ENCODE results near the gene ITGA11.

ITGA11 gene

DNA sequence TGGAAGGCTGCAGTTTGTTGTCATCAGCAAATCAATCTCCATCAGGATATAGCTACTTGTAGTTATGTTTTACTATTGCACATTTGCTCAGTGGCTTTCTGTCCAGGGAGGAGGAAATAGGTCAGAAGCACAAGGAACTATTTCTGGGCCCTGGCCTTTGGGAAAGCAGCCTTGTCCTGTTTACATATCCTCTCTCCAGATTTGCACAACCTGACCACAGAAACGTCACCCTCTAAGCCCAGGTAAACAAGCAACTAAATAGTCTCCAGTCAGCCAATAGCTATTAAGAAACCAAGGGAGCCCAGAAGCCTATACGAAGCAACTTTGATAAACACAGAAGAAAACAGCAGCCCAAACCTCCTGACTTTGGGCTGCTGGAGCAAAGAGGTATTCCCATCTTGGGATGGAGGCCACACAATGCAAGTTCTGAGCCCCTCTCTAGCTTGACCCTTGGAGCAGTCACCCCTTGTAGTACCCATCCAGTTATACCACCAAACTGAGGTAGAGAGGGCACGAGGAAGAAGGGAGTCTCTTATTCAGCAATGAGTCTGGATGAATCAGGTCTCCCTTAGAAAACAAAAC lies 156.7 kb downstream of the ITGA11 start:
- in situ Hi-C loops (cut with HindIII; ENCODE audit: low pct_unique_long_range_greater_than_20kb, low sequenced_read_pairs), result no loop called here
- DNase-seq (ENCODE audit: low read depth in 1 of 2, low spot score in 1 of 2), result peak; percentile 78 to 97
- TF ChIP-seq JUND (IDR thresholded peaks at IDR 0.05; ENCODE audit: low read depth), result peak; percentile 79; the same call in 1 of the 2 replicates

DNA sequence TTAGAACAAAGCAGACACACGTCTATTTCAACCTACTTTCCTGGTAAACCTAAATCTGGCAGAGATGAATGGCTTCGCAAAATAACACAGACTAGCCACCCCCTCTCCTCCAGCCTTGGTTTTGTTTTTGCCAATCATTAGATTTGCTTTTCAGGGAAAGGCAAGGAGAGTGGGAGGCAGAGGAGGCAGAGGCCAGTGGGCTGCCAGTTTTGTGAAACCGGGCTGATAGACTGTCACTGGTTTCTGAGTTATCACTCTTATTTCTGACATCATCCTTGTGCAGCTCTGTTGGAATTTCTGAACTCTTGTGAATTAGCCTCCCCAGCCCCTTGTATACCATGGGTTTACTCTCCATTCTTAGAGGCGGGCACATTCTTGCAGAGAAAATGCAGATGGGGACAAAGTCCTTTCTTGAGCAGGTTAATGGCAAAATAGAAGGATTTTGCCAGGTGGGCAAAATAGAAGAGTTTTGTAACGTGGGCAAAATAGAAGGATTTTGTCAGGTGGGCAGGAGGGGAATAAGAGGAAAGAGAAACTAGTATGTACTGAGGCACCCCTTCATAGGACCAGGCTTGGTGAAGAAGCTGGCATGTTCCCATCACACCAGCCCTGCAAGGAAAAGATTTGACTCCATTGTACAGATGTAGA lies 157.6 kb downstream of the ITGA11 start:
- DNase-seq (ENCODE audit: low read depth in 1 of 2, low spot score in 1 of 2), result no peak
- in situ Hi-C loops (cut with HindIII; ENCODE audit: low pct_unique_long_range_greater_than_20kb, low sequenced_read_pairs), result no loop called here
- no peak for TF ChIP-seq JUND (IDR thresholded peaks at IDR 0.05; ENCODE audit: low read depth)

DNA sequence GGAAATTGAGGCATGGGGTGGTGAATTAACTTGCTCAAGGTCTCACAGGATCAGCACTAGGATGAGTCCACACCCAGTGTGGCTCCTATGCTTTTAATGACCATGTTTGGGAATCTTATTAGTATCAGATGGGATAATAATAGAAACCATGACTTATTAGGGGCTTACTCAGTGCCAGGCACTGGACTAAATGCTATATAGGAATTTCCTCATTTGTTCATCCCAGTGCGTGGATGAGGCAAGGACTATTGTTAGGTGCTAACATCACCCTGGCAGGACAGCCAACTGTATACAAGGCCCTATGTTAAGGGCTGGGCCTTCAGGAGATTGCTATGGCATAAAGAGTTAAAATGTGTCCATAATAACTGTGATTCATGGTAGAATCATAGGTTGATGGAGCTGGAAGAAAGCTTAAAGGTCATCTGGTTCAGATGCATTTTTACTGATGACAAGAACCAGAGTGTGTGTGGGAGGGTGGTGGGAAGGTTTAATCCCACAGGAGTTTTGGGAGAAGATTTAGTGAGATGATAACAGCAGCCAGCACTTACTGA lies 159.2 kb downstream of the ITGA11 start:
- in situ Hi-C loops (cut with HindIII; ENCODE audit: low pct_unique_long_range_greater_than_20kb, low sequenced_read_pairs), result no loop called here
- no peak for TF ChIP-seq JUND (IDR thresholded peaks at IDR 0.05; ENCODE audit: low read depth)
- no peak for DNase-seq (ENCODE audit: low read depth in 1 of 2, low spot score in 1 of 2)

DNA sequence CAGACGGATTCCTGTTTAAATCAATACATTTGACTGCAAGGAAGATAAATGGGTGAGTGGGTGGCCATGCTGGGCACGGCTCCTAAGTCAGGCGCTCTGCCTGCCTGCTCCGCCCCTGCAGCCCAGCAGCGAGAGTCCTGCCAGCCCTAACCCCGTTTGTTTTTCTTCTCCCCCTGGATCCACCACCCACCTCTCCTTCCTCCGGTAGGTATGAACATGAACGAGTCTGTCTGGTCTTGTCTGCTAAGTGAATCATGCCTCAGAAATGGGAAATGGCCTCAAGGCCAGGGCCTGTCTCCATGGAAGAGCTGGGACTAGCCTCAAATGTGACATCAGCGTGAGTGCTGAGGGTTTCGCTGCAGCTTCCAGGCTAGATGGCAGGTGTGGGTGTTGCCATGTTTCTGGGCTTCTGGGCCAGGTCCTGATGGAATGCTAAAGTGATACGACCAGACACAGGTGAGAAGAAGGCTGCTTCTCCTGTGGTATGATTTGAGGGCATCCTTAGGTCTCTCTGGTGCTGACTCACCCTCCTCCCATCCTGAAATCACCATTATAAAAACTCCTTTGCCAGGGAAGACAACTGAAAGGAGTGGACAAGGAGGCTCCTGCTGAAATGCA lies 160.0 kb downstream of the ITGA11 start:
- TF ChIP-seq JUND (IDR thresholded peaks at IDR 0.05; ENCODE audit: low read depth), result peak; percentile 64; the same call in 1 of the 2 replicates
- in situ Hi-C loops (cut with HindIII; ENCODE audit: low pct_unique_long_range_greater_than_20kb, low sequenced_read_pairs), result no loop called here
- peak; percentile 24 to 93 for DNase-seq (ENCODE audit: low read depth in 1 of 2, low spot score in 1 of 2)

DNA sequence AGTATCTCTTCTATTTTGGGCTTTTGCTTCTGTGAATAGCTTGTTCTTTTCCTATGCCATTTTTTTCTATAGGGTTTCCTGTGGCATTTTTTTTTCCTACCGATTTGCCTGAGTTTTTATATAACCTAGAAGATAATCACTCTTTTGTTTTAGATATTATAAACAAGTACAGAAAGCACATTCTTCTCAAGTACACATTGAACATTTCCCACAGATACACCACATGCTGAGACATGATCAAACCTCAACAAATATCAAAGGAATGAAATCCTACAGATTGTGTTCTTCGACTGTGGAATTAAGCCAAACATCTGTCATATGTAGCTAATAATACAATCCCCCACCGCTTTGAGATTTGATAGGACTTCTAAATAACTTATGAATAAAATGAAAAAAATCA lies 163.6 kb downstream of the ITGA11 start:
- in situ Hi-C loops (cut with HindIII; ENCODE audit: low pct_unique_long_range_greater_than_20kb, low sequenced_read_pairs), result no loop called here
- no peak for DNase-seq (ENCODE audit: low read depth in 1 of 2, low spot score in 1 of 2)

DNA sequence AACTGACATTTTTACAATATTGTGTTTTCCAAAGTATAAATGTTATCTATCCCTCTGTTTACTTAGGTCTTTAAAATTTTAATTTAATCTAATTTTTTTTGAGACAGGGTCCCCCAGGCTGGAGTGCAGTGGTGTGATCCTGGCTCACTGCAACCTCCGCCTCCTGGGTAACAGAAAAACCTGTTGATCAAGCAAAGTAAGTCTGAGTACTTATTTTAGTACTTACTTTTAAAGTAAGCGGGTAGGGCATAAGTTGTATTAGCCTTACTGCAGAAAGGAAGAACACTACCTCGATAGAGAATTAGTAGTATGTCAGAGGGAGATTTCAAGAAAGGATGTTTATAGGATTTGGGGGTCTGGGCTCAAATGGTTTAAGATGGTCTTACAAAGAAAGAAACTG lies 166.3 kb downstream of the ITGA11 start:
- in situ Hi-C loops (cut with HindIII; ENCODE audit: low pct_unique_long_range_greater_than_20kb, low sequenced_read_pairs), result no loop called here
- DNase-seq (ENCODE audit: low read depth in 1 of 2, low spot score in 1 of 2), result peak in 1 of 2 experiments; percentile 37
- no peak for TF ChIP-seq JUND (IDR thresholded peaks at IDR 0.05; ENCODE audit: low read depth)

More for the DNA sequence above, 163.6 kb downstream of the ITGA11 start:
- no peak for TF ChIP-seq JUND (IDR thresholded peaks at IDR 0.05; ENCODE audit: low read depth)

DNA sequence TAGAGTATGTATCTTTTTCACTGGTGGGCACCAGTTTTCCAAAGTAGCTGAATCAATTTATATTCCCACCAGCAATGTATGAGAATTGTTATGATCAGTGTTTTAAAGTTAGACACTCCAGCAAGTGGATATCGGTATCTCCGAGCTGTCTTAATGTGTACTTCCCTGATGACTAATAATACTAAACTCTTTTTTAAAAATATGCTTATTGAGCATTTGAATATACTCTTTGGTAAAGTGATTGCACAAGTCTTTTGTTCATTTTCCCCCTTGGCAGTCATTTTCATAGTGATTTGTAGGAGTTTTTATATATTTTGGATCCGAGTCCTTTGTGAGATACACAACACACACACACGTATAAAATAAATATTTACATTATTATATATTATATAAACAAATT lies 166.9 kb downstream of the ITGA11 start:
- no peak for TF ChIP-seq JUND (IDR thresholded peaks at IDR 0.05; ENCODE audit: low read depth)
- DNase-seq (ENCODE audit: low read depth in 1 of 2, low spot score in 1 of 2), result no peak
- in situ Hi-C loops (cut with HindIII; ENCODE audit: low pct_unique_long_range_greater_than_20kb, low sequenced_read_pairs), result no loop called here

DNA sequence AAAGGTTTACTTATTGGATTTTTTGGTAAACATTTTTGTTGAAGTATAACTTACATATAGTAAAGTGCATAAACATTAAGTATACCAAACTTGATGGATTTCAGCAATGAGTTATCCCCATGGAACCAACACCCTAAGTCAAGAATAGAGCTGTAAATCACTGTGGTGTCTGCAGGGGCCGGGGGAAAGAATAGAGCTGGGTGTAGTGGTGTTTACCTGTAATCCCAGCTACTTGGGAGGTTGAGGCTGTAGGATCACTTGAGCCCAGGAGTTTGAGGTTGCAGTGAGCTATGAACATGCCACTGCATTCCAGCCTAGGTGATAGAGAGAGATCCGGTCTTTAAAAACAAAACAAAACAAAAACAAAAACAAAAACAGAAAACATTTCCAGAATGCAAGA lies 167.7 kb downstream of the ITGA11 start:
- no peak for TF ChIP-seq JUND (IDR thresholded peaks at IDR 0.05; ENCODE audit: low read depth)
- in situ Hi-C loops (cut with HindIII; ENCODE audit: low pct_unique_long_range_greater_than_20kb, low sequenced_read_pairs), result no loop called here
- no peak for DNase-seq (ENCODE audit: low read depth in 1 of 2, low spot score in 1 of 2)

DNA sequence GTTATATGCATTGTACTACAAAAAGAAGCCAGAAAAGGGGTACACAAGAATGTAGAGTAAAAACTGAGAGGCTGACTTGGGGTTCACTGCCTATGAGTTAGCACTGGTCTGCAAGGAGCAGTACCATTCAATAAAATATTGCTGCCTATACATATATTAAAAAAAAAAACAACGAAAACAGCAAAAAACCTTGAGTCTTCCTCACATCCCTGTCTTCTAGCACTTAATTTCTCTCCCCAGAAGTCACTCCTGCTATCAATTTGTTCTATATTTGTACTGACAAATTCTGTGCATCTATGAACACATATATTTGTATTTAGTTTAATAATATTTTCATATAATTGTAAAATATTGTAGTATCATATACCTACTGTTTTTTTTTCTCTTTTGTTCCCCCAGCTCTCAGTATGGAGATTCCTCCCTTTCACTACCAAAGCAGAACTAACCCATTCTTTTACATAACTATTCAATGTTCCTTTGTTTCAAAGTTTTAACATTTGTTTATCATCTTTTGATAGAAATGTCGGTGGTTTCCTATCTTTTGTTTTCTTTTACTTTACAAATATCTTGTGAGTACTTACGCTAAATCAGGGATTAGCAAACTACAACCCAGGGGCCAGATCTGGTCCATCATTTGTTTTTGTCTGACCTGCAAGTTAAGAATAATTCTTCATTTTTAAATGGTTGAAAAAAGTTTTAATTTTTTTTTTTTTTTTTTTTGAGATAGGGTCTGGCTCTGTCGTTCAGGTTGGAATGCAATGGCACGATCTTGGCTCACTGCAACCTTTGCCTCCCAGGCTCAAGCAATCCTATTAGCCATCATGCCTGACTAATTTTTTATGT lies 169.2 kb downstream of the ITGA11 start:
- DNase-seq (ENCODE audit: low read depth in 1 of 2, low spot score in 1 of 2), result no peak
- TF ChIP-seq JUND (IDR thresholded peaks at IDR 0.05; ENCODE audit: low read depth), result no peak
- in situ Hi-C loops (cut with HindIII; ENCODE audit: low pct_unique_long_range_greater_than_20kb, low sequenced_read_pairs), result no loop called here

DNA sequence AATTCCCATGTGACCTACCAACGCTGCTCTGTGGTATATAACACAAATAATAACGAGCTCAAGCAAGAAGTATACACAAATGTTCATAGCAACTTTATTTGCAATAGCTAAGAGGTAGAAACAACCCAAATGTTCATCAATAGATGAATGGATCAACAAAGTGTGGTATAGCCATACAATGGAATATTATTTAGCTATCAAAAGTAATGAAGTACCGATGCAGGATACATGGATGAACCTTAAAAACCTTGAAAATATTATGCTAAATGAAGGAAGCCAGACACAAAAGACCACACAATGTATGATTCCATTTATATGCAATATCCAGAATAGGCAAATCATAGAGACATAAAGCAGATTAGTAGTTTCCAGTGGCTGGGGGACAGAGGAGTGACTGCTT lies 170.0 kb downstream of the ITGA11 start:
- no peak for TF ChIP-seq JUND (IDR thresholded peaks at IDR 0.05; ENCODE audit: low read depth)
- no peak for DNase-seq (ENCODE audit: low read depth in 1 of 2, low spot score in 1 of 2)
- in situ Hi-C loops (cut with HindIII; ENCODE audit: low pct_unique_long_range_greater_than_20kb, low sequenced_read_pairs), result no loop called here

DNA sequence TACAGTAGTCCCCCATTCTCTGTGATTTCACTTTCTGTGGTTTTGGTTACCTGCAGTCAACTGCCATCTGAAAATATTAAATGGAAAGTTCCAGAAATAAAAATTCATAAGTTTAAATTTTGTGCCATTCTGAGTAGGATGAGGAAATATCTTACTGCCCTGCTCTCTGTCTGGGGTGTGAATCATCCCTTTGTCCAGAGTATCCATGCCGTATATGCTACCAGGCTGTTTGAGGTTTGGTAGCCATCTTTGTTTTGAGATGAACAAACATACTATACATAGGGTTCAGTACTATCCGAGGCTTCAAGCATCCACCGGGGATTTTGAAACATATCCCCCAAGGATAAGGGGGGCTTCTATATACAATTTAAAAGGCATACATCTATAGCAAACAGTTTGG lies 170.7 kb downstream of the ITGA11 start:
- in situ Hi-C loops (cut with HindIII; ENCODE audit: low pct_unique_long_range_greater_than_20kb, low sequenced_read_pairs), result no loop called here
- no peak for TF ChIP-seq JUND (IDR thresholded peaks at IDR 0.05; ENCODE audit: low read depth)
- DNase-seq (ENCODE audit: low read depth in 1 of 2, low spot score in 1 of 2), result no peak

DNA sequence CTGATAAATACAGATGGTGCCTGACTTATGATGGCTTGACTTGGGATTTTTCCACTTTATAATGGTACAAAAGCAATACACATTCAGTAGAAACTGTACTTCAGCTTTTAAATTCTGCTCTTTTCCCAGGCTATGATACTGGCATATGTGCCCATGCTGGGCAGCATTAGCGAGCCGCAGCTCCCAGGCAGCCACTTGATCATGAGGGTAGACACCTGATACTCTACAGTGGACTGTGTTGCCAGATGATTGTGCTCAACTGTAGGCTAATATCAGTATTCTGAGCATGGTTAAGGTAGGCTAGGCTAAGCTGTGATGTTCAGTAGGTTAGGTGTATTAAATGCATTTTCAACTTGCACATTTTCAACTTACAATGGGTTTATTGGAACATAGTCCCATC lies 172.1 kb downstream of the ITGA11 start:
- DNase-seq (ENCODE audit: low read depth in 1 of 2, low spot score in 1 of 2), result no peak
- in situ Hi-C loops (cut with HindIII; ENCODE audit: low pct_unique_long_range_greater_than_20kb, low sequenced_read_pairs), result no loop called here
- no peak for TF ChIP-seq JUND (IDR thresholded peaks at IDR 0.05; ENCODE audit: low read depth)

Measured in T47D (cell line).